Measurements from ENCODE around the gene B4GALT5. TPM values are rescaled to one million over a fixed set of nuclear protein-coding genes. Genes with fewer than 3 reads are reported as not detected.
"Not testable (repeated sequence)": the region's sequence is repeated elsewhere in the genome, so short reads cannot be mapped to it uniquely, and the experiment has no call there.

Gene B4GALT5
- polyA plus RNA-seq, 1 donor = 36.3 TPM

GRCh38 chr20:49624988-49625387 is 88.7 kb downstream of the B4GALT5 start:
- not testable (repeated sequence) for DNase-seq

GRCh38 chr20:49624317-49624716 is 89.4 kb downstream of the B4GALT5 start:
- no peak for DNase-seq

- DNase-seq = no peak
These were observed 91.4 kb downstream of the B4GALT5 start for GRCh38 chr20:49622243-49622642.

- DNase-seq = no peak
These were observed 93.1 kb downstream of the B4GALT5 start for GRCh38 chr20:49620364-49621240.

- no peak for DNase-seq
These were observed 94.3 kb downstream of the B4GALT5 start for GRCh38 chr20:49619113-49620048.

GRCh38 chr20:49618289-49618688 is 95.4 kb downstream of the B4GALT5 start:
- no peak for DNase-seq

- DNase-seq = not testable (repeated sequence)
These were observed 96.3 kb downstream of the B4GALT5 start for GRCh38 chr20:49617394-49617793.

- no peak for DNase-seq
These were observed 97.3 kb downstream of the B4GALT5 start for GRCh38 chr20:49616154-49617007.

- DNase-seq = no peak
These were observed 98.1 kb downstream of the B4GALT5 start for GRCh38 chr20:49615401-49616153.

GRCh38 chr20:49615051-49615400 is 98.7 kb downstream of the B4GALT5 start:
- DNase-seq = not testable (repeated sequence)

GRCh38 chr20:49614338-49615050 is 99.2 kb downstream of the B4GALT5 start:
- no peak for DNase-seq

GRCh38 chr20:49612127-49612738 is 101.4 kb downstream of the B4GALT5 start:
- DNase-seq = no peak

GRCh38 chr20:49611539-49612126 is 102.0 kb downstream of the B4GALT5 start:
- not testable (repeated sequence) for DNase-seq

GRCh38 chr20:49610691-49611538 is 102.8 kb downstream of the B4GALT5 start:
- peak; percentile 64 for DNase-seq

GRCh38 chr20:49608752-49609670 is 104.7 kb downstream of the B4GALT5 start:
- DNase-seq = no peak

GRCh38 chr20:49607568-49607967 is 106.1 kb downstream of the B4GALT5 start:
- DNase-seq = no peak

GRCh38 chr20:49603209-49603627 is 110.5 kb downstream of the B4GALT5 start:
- peak; percentile 68 for DNase-seq

Data from hindlimb muscle (tissue), 1 donor.